Activated T-helper 1 cell treated with Interleukin-2 at 50 U/mL for 16 hours (primary cell): ENCODE measurements around the gene UCHL5.
"Not testable (repeated sequence)": the region's sequence is repeated elsewhere in the genome, so short reads cannot be mapped to it uniquely, and the experiment has no call there.

ENCODE experiments used
- DNase-seq: peaks from one replicate; pipeline ENCODE4 v3.0.0-alpha.2; 2020; ENCODE audit warnings: low read depth

The UCHL5 gene

GRCh38 chr1:193009501-193009900 is 49.7 kb downstream of the UCHL5 start:
- DNase-seq, result no peak

DNA sequence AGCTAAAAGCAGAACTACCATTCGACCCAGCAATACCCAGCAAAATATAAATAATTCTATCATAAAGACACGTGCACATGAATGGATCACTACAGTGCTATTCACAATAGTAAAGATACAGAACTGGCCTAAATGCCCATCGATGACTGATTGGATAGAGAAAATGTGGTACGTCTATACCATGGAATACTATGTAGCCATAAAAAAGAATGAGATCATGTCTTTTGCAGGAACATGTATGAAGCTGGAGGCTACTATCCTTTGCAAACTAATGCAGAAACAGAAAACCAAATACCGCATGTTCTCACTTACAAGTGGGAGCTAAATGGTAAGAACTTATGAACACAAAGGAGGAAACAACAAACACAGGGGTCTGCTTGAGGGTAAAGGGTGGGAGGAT is 53.4 kb downstream of the UCHL5 start:
- DNase-seq, result no peak

- no peak for DNase-seq
Measured at GRCh38 chr1:192998536-192998935, 60.6 kb downstream of the UCHL5 start.

GRCh38 chr1:192994141-192994540 is 65.0 kb downstream of the UCHL5 start:
- DNase-seq, result no peak

- DNase-seq, result no peak
Measured at GRCh38 chr1:192993426-192994085, 65.6 kb downstream of the UCHL5 start.

- not testable (repeated sequence) for DNase-seq
Measured at GRCh38 chr1:192986748-192987334, 72.3 kb downstream of the UCHL5 start.

- DNase-seq, result no peak
Measured at GRCh38 chr1:192986110-192986747, 72.9 kb downstream of the UCHL5 start.

DNA sequence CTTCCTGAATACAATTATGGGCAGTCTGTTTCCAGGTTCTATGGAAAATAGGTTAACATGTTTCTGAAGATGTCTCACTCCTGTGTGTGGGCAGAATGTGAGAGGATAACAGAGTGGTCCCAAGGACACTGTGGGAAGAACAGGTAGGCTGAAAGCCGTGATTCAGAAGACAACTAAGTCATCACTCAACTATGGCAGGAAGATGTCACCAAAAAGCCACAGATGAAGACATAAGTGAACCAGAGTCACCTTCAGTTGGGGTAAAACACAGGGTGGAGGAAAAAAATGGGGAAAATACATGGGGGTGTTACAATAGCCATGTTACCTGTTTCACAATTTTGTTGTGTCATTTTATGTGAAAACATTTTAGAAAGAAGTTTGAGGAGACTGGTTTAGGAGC is 75.1 kb downstream of the UCHL5 start:
- DNase-seq, result no peak

DNA sequence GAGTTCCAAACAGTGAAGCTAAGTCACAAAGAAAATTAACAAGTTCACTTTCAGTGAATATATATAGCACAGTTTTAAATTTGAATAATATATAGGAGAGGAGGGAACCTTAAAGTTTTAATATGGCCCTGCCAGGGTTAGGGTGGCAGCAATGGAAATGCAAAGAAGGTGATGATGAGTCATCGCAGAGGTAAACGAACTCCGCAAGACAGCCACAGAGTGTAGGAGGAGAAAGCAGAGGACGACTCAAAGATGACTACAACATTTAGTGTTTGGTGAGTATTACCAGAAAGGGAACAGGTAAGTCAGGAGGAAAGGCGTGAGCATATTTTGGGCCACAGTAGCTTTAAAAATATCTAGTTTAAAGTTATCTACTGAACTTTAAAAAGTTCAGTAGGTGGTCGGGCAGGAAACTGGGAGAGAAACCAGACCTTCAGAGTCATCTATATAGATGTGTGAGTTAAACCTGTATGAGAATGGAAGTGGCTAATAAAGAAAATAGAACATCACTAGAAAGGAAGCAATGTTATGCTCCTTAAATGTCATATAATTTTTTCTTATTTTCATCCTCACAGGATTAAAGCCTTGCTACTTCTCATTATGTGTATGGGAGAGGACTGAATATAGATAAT is 75.7 kb downstream of the UCHL5 start:
- DNase-seq, result no peak

DNA sequence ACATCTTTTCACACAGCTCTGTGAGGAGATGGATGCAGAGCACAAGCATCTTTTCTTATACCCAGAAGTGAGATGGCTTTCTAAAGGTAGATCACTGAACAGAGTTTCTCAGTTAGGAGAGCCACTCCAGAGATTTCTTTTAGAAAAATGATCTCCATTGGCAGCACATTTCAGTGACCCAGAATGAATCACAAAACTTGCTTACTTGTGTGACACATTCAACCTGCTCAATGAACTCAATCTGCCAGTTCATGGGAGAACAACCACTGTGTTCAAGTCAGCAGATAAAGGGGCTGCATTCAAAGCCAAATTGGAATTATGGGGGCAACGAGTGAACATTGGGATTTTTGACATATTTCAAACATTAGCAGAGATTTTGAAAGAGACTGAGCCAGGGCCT is 78.3 kb downstream of the UCHL5 start:
- no peak for DNase-seq

- DNase-seq, result not testable (repeated sequence)
Measured at GRCh38 chr1:192980334-192980733, 78.8 kb downstream of the UCHL5 start.

- no peak for DNase-seq
Measured at GRCh38 chr1:192979542-192979941, 79.6 kb downstream of the UCHL5 start.

GRCh38 chr1:192978195-192978710 is 80.9 kb downstream of the UCHL5 start:
- DNase-seq, result no peak

DNA sequence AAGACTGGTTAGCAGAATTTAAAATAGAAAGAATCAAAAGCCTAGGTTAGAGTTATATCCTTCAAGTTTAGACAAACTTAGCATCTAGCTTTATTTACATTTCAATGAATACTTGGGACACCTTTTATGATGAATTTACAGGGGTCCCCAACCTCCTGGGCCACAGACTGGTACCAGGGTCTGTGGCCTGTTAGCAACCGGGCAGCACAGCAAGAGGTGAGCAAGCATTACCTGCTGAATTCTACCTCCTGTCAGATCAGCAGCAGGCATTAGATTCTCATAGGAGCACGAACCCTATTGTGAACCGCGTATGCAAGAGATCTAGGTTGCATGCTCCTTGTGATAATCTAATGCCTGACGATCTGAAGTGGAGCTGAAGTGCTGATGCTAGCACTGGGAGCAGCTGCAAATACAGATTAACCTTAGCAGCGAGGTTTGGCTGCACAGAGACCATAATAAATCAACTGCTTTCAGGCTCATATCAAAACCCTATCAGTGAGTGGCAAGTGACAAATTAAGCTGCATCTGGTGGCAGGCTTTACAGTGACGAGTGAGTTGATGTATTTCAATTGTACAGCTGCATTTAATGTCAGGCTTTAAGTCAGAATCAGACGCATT is 82.0 kb downstream of the UCHL5 start:
- DNase-seq, result no peak

GRCh38 chr1:192976576-192976975 is 82.6 kb downstream of the UCHL5 start:
- no peak for DNase-seq

GRCh38 chr1:192974701-192975100 is 84.5 kb downstream of the UCHL5 start:
- no peak for DNase-seq

DNA sequence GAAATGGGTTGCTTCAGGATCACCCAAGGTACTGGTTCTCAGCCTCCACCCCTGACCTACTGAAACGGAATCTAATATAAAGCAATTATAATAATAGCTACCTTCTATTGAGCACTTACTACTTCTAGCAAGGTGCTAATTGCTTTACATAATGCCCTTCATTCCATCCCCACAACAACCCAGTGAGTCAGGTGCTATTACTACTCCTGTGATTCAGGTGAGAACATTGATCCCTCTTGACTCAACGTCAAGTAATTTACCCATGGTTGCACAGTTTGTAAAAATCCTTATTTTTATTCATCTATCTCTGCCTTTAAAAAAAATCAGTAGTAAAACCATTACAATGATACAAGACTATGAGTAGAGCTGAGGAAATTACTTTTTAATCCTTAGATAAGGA is 85.2 kb downstream of the UCHL5 start:
- no peak for DNase-seq

DNA sequence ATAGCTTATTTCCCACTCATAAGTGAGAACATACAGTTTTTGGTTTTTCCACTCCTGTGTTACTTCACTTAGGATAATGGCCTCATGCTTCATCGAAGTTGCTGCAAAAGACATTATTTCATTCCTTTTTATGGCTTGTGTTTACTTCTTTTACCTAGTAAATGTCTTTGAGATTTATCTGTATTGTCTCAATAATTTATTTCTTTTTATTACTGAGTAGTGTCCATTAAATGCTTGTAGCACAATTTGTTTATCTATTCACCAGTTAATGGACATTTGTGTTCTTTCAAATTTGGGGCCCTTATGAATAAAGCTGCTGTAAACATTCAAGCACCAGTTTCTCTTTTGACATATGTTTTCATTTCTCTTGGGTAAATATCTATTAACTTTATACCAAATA is 86.0 kb downstream of the UCHL5 start:
- no peak for DNase-seq

DNA sequence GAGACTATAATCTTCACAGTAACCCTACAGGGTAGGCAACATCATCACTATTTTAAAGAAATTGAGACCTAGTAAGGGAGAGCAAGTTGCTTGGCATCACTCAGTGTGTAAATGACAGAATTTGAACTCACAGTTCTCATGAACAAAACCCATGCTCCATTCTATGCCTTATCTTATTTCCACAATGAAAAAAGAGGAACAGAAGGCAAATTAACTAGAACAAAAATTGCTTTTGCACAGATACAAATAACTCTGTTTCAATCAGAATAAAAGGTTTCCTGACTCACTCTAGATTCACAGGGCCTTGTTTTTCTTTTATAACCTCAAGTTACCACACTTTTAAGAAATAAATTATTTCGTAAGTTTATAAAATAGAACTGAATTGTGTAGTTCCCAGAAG is 90.1 kb downstream of the UCHL5 start:
- no peak for DNase-seq

GRCh38 chr1:192968323-192968722 is 90.8 kb downstream of the UCHL5 start:
- no peak for DNase-seq

GRCh38 chr1:192967901-192968300 is 91.3 kb downstream of the UCHL5 start:
- DNase-seq, result no peak

DNA sequence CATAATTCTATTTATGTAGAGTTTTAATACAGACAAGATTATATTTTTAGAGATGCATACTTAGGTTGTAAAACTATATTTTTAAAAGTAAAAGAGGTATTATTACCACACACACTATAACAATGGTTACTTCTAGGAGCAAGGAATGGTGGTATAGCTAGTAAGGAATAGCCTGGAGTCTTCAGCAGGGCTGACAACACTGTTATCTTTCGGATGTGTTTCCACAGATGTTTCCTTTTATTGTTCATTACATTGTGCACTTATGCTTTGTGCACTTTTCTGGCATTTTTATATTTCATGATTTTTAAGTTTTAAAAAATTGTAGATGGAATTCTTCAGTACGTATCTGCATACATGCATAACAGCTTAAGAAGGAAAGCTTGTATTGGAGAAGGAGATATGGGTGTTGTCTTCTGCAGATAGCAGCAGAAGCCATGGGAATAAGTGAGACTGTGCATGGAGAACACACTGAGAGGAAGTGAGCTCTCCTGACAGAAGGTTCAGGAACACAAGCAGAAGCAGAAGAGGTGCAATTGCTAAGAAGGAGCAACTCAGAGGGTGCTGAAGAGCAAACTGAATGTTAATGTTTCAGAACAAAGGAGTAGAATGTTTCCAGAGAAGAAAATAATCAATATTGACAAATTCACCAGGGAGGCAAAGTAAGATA is 91.8 kb downstream of the UCHL5 start:
- DNase-seq, result no peak
